ENCODE data around the gene AMH. TPM values are rescaled to one million over a fixed set of nuclear protein-coding genes. Genes with fewer than 3 reads are reported as not detected.

Gene AMH
- total and polyA plus RNA-seq, 4 donors, result 0.73 to 3.5 (median 1.8) TPM

DNA sequence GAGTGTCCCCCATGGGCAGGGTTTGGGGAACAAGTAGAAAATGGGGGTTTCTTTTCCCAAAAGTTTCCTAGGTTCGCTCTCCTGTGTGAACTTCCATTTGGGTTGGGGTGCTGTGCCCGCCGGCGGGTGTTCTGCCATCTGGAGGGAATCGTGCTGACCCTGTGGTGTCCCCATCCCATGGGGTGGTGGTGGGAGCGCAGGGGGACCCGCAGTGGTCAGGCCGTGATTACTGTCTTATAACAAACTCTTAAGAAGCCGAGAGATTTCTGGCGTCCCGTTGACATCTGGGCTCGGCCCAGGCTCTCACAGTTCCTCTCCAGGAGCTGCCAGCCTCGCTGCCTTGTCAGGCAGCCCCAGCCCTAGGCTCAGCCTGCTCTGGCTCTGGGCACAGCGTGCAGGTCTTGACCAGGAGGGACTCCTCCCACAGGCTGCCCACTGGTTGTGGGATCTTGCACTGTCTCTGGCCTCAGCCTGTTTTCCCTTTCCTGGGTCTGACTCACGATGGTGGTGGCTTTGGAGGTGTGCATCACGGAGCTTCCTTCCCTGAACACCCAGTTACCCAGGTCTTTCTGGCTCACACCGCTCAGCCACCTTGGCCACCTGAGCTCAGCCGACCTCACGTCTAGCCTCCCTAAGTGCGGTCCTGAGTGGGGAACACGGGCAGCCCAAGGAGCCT is 47.5 kb upstream of the AMH start:
- Histone ChIP-seq H3K27me3 (ENCODE audit: control insufficient read depth in 3 of 3, insufficient read depth in 3 of 3, low read length in 2 of 3) (no peaks in the 10 kb centered on the region), H3K4me3 (no peak overlapping the region), H3K9me3 (ENCODE audit: control insufficient read depth in 4 of 4, insufficient read depth in 3 of 4, low read length in 3 of 4) (no peaks in the 10 kb centered on the region), H3K4me1 (ENCODE audit: control insufficient read depth in 5 of 5, insufficient read depth in 5 of 5, low read length in 5 of 5) (no peaks in the 10 kb centered on the region), H3K9ac (ENCODE audit: insufficient read depth in 1 of 2, low read length in 2 of 2) (no peak overlapping the region), H3K36me3 (ENCODE audit: control insufficient read depth in 4 of 4, insufficient read depth in 4 of 4, low read length in 4 of 4) (peaks cover 0 to 39% (median 6%) of the 10 kb centered on the region in 4 donors), H3K27ac (ENCODE audit: low read depth in 1 of 2, low read length in 1 of 2) (no peak overlapping the region)
- WGBS, 2 donors, result 93 to 97% methylated on average over 21 of the region's 21 CpGs
- no peak for TF ChIP-seq CTCF (IDR thresholded peaks at IDR 0.05; ENCODE audit: control extremely low read depth, extremely low read depth)
- no peak for ATAC-seq (ENCODE audit: insufficient read depth, low FRiP score)
- no peak for DNase-seq

- Histone ChIP-seq H3K4me3 (no peak overlapping the region), H3K36me3 (ENCODE audit: control insufficient read depth in 4 of 4, insufficient read depth in 4 of 4, low read length in 4 of 4) (peaks cover under 1 to 43% (median 7%) of the 10 kb centered on the region in 4 donors), H3K9ac (ENCODE audit: insufficient read depth in 1 of 2, low read length in 2 of 2) (no peak overlapping the region), H3K27me3 (ENCODE audit: control insufficient read depth in 3 of 3, insufficient read depth in 3 of 3, low read length in 2 of 3) (no peaks in the 10 kb centered on the region), H3K9me3 (ENCODE audit: control insufficient read depth in 4 of 4, insufficient read depth in 3 of 4, low read length in 3 of 4) (no peaks in the 10 kb centered on the region), H3K4me1 (ENCODE audit: control insufficient read depth in 5 of 5, insufficient read depth in 5 of 5, low read length in 5 of 5) (no peaks in the 10 kb centered on the region), H3K27ac (ENCODE audit: low read depth in 1 of 2, low read length in 1 of 2) (no peak overlapping the region)
- WGBS, 2 donors, result 93 to 94% methylated on average over 15 of the region's 15 CpGs
- no peak for DNase-seq
- no peak for ATAC-seq (ENCODE audit: insufficient read depth, low FRiP score)
- TF ChIP-seq CTCF (IDR thresholded peaks at IDR 0.05; ENCODE audit: control extremely low read depth, extremely low read depth), result no peak
Observed at GRCh38 chr19:2202366-2202765, 46.8 kb upstream of the AMH start.

GRCh38 chr19:2207008-2207407 is 42.1 kb upstream of the AMH start:
- Histone ChIP-seq H3K4me1 (ENCODE audit: control insufficient read depth in 5 of 5, insufficient read depth in 5 of 5, low read length in 5 of 5) (peaks cover 0 to 7% (median 0%) of the 10 kb centered on the region in 5 donors), H3K27me3 (ENCODE audit: control insufficient read depth in 3 of 3, insufficient read depth in 3 of 3, low read length in 2 of 3) (no peaks in the 10 kb centered on the region), H3K9me3 (ENCODE audit: control insufficient read depth in 4 of 4, insufficient read depth in 3 of 4, low read length in 3 of 4) (no peaks in the 10 kb centered on the region), H3K9ac (ENCODE audit: insufficient read depth in 1 of 2, low read length in 2 of 2) (no peak overlapping the region), H3K27ac (ENCODE audit: low read depth in 1 of 2, low read length in 1 of 2) (no peak overlapping the region), H3K4me3 (no peak overlapping the region), H3K36me3 (ENCODE audit: control insufficient read depth in 4 of 4, insufficient read depth in 4 of 4, low read length in 4 of 4) (peaks cover 7 to 54% (median 16%) of the 10 kb centered on the region in 4 donors)
- WGBS, 2 donors, result 95 to 96% methylated on average over 15 of the region's 15 CpGs
- no peak for ATAC-seq (ENCODE audit: insufficient read depth, low FRiP score)
- DNase-seq, result no peak
- no peak for TF ChIP-seq CTCF (IDR thresholded peaks at IDR 0.05; ENCODE audit: control extremely low read depth, extremely low read depth)

Data from lung (tissue), 12 donors.